ENCODE results near the gene ARHGAP26.
A peak's percentile ranks its signal among the peaks of the same experiment; 100 is the strongest.
"Not testable (repeated sequence)": the region's sequence is repeated elsewhere in the genome, so short reads cannot be mapped to it uniquely, and the experiment has no call there.

Gene ARHGAP26

DNA sequence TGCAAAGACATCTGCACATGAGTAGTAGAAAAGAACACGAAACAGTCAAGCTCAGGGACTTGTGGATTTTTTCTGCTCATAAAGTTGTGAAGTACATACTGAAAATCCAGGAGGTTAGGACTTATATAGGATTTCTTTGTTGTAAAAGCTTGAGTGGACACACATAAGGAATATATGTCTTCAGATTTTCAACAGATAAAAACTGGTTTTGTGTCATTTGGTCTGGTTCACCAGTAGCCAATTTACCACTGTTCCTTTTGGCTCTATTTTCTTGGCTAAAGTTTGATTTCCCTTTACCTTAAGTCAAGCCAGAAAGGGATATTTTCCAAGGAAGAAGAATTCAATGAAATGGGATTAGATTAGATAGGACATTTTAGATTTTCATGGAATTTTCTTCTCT, 429.0 kb downstream of the ARHGAP26 start:
- no peak for DNase-seq

- no peak for DNase-seq
Observed at GRCh38 chr5:143199843-143200242, 429.7 kb downstream of the ARHGAP26 start.

DNA sequence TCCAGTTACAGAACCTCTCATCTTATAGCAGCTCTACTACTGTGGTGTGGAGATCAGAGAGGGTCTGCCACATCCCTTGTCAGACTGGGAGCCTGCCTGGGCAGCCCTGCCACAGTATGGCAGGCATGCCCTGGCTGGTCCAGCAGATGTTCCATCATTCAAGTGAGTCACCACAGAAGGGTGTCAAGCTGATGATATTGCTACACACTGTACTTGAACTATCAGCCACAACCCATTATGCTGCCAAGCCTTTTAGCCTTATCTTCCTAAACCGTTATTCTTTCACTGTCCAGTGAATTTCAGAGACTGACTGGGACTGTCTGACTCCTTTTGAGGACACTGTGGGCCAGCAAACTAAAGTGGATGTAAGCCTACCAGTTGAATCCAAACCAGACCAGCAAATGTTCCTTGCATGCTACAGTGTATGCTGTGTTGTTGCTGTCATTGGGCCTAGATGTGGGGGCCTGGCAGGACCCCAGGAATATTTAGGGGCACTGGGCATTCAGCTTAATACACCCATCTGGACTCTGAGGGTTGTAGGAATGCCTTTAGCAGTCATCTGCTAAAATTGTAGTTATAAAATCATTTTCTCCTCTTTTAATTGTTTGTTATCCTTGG, 430.7 kb downstream of the ARHGAP26 start:
- peak; percentile 80 for DNase-seq

- no peak for DNase-seq
Observed at GRCh38 chr5:143201589-143201988, 431.4 kb downstream of the ARHGAP26 start.

GRCh38 chr5:143203301-143203956, 433.3 kb downstream of the ARHGAP26 start:
- DNase-seq: not testable (repeated sequence)

DNA sequence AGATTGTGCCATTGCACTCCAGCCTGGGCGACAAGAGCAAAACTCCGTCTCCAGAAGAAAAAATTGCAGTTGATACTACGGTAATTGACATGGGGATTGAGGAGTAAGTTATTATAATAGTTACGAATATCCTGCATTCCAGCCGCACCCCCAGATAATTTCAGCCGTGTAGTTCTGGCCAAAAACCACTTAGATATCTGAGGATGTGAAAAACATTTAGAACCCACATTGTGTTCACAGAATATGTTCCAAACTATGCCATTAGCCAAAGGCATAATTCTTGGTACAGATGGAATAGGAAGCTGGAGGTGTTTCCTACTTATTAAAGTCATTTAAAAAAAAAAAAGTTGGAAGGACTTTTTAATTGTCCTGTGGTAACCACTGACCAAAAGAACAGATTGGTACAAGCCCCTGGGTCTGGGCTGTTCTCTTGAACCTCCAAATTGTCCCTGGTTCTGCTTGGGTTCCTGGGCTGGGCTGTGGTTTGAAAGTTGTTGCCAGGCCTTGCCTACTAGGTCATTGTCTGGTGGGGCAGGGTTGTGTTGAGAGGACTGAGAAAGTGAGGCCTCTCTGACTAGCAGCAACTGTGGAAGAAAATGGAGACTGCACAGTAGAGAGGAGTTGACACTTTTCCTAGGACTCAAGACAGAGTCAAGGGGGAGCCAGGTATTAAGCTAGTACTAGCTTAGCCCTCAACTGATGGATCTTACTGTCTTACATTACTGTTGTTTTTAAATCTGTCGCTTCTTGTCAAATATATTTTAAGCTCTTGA, 434.5 kb downstream of the ARHGAP26 start:
- peak; percentile 20 for DNase-seq

- DNase-seq: peak; percentile 94
Observed at GRCh38 chr5:143205386-143205785, 435.2 kb downstream of the ARHGAP26 start.

DNA sequence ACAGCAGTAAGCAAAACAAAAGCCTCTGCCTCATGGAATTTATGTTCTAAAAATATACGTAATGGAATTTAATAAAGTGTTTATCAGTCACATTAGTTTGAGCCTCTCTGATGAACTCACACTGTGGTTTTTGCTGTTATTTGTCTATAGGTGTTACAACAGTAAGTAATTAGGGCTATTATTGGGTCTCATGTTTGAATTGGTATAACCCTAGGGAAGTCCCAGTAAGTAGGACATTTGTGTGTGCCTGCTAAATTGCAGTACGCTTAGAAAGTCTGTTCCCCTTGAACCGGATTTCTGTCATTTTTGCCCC, 435.7 kb downstream of the ARHGAP26 start:
- no peak for DNase-seq

- no peak for DNase-seq
Observed at GRCh38 chr5:143206196-143207053, 436.2 kb downstream of the ARHGAP26 start.

DNA sequence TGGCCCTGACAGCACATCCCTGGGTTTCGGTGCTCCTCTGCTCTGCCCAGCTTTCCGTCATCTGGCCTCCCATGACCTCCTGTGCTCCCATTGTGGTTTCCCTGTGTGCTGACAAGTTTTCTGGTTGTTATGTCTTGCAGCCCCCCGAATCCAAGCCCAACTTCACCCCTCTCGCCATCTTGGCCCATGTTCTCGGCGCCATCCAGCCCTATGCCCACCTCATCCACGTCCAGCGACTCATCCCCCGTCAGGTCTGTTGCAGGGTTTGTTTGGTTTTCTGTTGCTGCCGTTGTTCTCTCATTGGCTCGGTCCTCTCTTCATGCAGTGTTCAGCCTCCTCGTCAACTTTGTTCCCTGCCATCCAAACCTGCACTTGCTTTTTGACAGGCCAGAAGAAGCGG, 436.9 kb downstream of the ARHGAP26 start:
- no peak for DNase-seq

DNA sequence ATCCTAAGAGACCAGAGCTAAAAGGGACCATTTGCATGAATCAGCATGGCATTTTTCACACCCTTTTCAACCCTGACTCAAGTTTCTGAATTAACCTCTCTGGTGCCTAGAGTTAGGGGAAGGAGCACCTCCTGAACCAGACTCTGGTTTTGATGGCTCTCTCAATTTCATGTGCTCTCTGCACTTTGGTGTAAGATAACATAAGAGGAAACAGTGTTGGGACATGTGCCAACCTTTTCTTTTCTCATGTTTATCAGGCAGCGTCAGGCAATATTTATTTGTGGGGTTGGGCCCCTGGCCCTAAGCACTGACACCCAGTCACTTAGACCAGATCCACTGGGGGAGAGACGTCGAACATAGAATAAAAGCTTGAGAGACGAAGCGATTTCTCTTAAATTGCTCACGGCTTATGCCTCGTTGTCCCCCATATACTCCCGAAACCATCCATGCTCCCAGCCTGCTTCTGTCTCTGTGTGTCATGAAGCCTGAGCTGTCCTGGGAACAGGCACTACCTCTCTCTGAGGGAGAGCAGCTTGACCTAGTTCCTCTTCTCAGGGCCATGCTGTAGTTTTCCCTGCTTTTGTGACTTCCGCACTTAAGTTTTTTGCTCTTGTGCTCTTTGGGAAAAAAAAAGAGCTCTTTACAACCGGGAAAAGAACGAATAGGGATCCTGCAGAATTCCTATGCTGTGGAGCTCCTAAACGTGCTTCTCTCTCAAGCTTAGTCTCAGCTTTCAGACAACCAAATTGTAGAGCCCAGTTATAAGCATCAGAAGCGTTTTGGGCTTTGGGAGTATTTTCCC, 437.6 kb downstream of the ARHGAP26 start:
- no peak for DNase-seq

DNA sequence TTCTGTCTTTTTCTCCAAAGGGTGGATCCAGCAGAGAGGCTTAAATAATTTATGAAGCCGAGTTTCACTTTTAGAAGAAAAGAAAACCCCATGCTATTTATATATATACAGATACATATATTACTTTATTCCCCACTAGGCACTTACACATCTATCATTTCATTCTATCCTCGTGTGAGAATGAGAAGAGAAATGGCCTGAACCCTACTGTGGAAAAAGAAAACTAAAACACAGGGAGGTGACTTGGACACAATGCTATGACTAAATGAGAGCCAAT, 438.1 kb downstream of the ARHGAP26 start:
- DNase-seq: no peak

GRCh38 chr5:143208781-143209510, 438.8 kb downstream of the ARHGAP26 start:
- DNase-seq: no peak

DNA sequence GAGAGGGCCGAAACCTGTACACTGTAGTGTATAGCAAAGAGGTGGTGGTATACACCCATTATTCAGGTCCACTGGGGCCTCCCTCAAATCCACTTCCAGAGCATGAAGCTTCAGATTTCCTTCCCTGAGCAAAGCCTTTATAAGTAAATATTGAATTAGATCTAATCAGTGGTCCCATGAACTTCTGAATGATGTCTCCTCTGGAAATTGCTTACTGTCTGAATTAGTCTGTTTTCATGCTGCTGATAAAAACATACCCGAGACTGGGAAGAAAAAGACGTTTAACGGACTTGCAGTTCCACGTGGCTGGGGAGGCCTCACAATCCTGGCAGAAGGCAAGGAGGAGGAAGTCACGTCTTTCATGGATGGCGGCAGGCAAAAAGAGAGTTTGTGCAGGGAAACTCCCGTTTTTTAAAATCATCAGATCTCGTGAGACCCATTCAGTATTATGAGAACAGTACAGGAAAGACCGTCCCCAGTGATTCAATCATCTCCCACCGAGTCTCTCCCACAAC, 439.8 kb downstream of the ARHGAP26 start:
- DNase-seq: no peak

DNA sequence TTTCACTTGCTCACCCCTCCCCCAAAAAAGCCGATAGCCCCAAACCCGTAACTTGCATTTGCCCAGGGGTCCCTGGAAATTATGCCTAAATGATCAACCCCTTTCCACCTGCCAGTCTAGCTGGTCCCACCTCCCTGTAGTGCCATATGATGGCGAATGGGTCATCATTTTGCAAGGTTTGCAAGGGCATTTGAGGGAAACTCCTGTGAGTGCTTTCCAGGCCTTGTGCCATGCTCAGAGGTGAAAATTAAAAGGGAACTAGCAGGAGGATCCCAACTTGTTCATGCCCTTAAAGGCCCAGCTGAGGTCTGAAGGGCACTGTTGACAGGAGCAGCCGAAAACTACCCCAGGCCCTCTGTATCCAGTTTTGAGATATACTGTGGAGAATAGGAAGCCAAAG, 440.4 kb downstream of the ARHGAP26 start:
- DNase-seq: no peak

GRCh38 chr5:143212261-143212660, 442.1 kb downstream of the ARHGAP26 start:
- no peak for DNase-seq

DNA sequence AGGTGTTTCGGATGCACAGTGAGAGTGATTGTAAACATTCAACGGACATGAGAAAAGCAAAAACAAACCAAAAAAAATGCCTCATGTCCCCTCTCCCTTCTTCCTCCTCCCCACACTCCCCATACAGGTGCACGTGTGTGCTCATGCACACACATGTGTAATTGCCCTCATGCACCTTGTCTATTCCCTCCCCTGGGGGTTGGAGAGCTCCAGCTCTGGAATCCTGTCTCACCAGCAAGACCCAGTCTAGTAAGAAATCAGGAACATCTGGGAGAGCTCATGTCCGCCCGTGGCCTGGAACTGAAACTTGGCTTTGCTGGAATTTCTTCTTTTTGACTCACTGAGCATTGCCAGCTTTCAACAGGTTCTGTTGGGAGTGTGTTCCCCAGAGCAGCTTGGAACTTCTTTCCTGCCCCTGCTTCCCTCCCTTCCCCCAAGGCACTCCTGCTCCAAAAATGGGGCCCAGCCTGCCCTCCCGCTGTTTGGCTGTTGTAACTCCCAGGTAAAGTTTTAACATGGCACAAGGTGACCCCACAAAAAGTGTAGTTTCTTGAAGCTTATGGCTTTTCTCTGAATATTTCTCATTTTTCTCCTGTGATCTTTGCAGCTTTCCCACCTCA, 443.2 kb downstream of the ARHGAP26 start:
- peak; percentile 17 for DNase-seq

- no peak for DNase-seq
Observed at GRCh38 chr5:143213851-143214363, 443.7 kb downstream of the ARHGAP26 start.

DNA sequence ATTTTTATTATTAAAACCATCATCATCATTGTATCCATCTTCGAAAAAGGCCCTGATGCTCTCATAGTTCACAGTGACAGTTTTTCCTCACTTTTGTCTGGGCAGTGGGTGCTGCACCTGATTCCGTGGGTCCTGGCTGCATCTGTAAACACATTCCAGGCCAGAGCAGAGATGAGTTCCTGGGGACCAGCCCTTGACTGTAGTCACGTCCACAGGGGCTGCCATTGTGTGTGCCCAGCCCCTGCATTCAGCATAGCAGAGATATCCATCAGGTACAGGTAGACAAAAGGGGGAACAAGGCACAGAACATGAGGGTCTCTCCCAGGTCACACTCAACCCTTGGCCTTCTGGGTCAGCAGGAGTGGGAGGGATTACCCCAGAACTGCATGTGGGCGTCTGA, 444.3 kb downstream of the ARHGAP26 start:
- DNase-seq: no peak

DNA sequence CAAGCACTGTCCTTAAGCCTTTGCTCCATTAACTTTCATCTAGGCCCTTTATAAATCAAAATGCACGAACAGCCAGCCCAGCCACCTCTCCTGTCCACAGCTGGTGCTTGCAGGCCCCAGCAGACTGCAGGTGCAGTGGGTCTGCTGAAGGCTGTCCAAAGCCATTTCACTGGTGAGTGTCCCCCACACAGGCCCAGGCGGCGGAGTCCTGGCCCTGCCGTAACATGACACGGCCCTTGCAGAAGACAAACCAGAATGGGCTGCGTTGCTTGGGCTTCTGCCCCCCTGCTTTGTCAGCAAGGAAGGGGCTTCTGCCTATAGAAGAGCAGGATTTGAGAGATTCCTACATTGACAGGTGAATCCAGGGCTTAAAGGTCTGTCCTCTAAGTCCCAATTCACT, 444.7 kb downstream of the ARHGAP26 start:
- DNase-seq: no peak

DNA sequence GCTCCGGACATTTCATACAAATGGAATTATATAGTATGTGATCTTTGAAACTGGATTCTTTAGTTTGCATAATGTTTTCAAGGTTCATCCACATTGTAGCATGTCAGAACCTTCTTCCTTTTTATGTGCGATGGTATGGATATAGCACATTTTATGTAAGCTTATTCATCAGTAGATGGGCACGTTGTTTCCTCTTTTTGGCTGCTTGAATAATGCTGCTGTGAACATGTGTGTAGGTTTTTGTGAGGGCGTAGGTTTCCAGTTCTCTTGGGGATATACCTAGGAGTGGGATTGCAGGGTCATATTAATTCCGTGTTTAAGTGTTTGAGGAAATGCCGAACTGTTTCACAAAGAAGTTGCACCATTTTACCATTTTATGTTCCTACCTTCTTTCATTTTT, 445.5 kb downstream of the ARHGAP26 start:
- DNase-seq: no peak

Measured in EL (cell line).